ENCODE data around the gene EHF.

GRCh38 chr11:34668583-34669053 lies 47.7 kb downstream of the EHF start:
- TF ChIP-seq BHLHE40 (IDR thresholded peaks at IDR 0.05; ENCODE audit: borderline replicate concordance) (no peak), PKNOX1 (IDR thresholded peaks at IDR 0.05) (no peak), CTBP1 (IDR thresholded peaks at IDR 0.05; ENCODE audit: borderline replicate concordance) (no peak)
